ENCODE data around the gene GSE1. TPM values are rescaled to one million over a fixed set of nuclear protein-coding genes. Genes with fewer than 3 reads are reported as not detected.

Gene GSE1
- total RNA-seq, 1 donor from 2014 or later, result 80.8 TPM

- no peak for TF ChIP-seq POLR2A (IDR thresholded peaks at IDR 0.05)
- no peak for TF ChIP-seq CTCF (IDR thresholded peaks at IDR 0.05)
- TF ChIP-seq POLR2AphosphoS5 (IDR thresholded peaks at IDR 0.05; ENCODE audit: insufficient read depth in 1 of 2, low read depth in 1 of 2), result peak in 1 of 2 donors; percentile 23
- intact Hi-C loops (cut with DNase I), result no loop called here
- Histone ChIP-seq H3K36me3 (no peaks in the 10 kb centered on the region), H3K9me3 (no peaks in the 10 kb centered on the region), H3K4me3 (peak within 1 kb of the TSS; percentile 62 to 79), H3K27me3 (no peaks in the 10 kb centered on the region), H3K4me1 (peaks cover 16% of the 10 kb centered on the region), H3K27ac (no peak within 1 kb of the TSS)
- no peak for DNase-seq (ENCODE audit: extremely low spot score in 2 of 2)
Measured at GRCh38 chr16:85688586-85689284, 75.6 kb downstream of the GSE1 start, which contains the start of gene GINS2. Gene GINS2, minus strand, starts transcription at chr16:85688954. Its CDS starts 56 bp downstream, at chr16:85688898.

GRCh38 chr16:85689285-85689949 lies 76.3 kb downstream of the GSE1 start:
- intact Hi-C loops (cut with DNase I), result no loop called here
- Histone ChIP-seq H3K9me3 (no peaks in the 10 kb centered on the region), H3K27ac (no peak overlapping the region), H3K4me3 (peak overlapping the region; percentile 62 to 79), H3K36me3 (no peaks in the 10 kb centered on the region), H3K4me1 (peaks cover 16% of the 10 kb centered on the region), H3K27me3 (no peaks in the 10 kb centered on the region)
- DNase-seq (ENCODE audit: extremely low spot score in 2 of 2), result no peak
- TF ChIP-seq POLR2A (IDR thresholded peaks at IDR 0.05), result no peak
- TF ChIP-seq CTCF (IDR thresholded peaks at IDR 0.05), result no peak
- TF ChIP-seq POLR2AphosphoS5 (IDR thresholded peaks at IDR 0.05; ENCODE audit: insufficient read depth in 1 of 2, low read depth in 1 of 2), result no peak

GRCh38 chr16:85689950-85690320 lies 76.8 kb downstream of the GSE1 start:
- no peak overlapping the region for H3K27ac ChIP-seq
- intact Hi-C loops (cut with DNase I), result no loop called here
- H3K4me1 ChIP-seq, result peaks cover 16% of the 10 kb centered on the region
- no peak overlapping the region for H3K4me3 ChIP-seq
- no peaks in the 10 kb centered on the region for H3K36me3 ChIP-seq
- no peaks in the 10 kb centered on the region for H3K9me3 ChIP-seq
- H3K27me3 ChIP-seq, result no peaks in the 10 kb centered on the region
- no peak for DNase-seq (ENCODE audit: extremely low spot score in 2 of 2)
- TF ChIP-seq POLR2AphosphoS5 (IDR thresholded peaks at IDR 0.05; ENCODE audit: insufficient read depth in 1 of 2, low read depth in 1 of 2) (no peak), CTCF (IDR thresholded peaks at IDR 0.05) (no peak), POLR2A (IDR thresholded peaks at IDR 0.05) (no peak)

- peaks cover 16% of the 10 kb centered on the region for H3K4me1 ChIP-seq
- DNase-seq (ENCODE audit: extremely low spot score in 2 of 2), result no peak
- no peaks in the 10 kb centered on the region for H3K9me3 ChIP-seq
- H3K4me3 ChIP-seq, result no peak overlapping the region
- TF ChIP-seq CTCF (IDR thresholded peaks at IDR 0.05) (no peak), POLR2A (IDR thresholded peaks at IDR 0.05) (no peak), POLR2AphosphoS5 (IDR thresholded peaks at IDR 0.05; ENCODE audit: insufficient read depth in 1 of 2, low read depth in 1 of 2) (no peak)
- no peaks in the 10 kb centered on the region for H3K27me3 ChIP-seq
- intact Hi-C loops (cut with DNase I), result no loop called here
- no peaks in the 10 kb centered on the region for H3K36me3 ChIP-seq
- no peak overlapping the region for H3K27ac ChIP-seq
Measured at GRCh38 chr16:85690469-85691064, 77.4 kb downstream of the GSE1 start.
